ENCODE measurements around the gene SCEL.

Gene SCEL

DNA sequence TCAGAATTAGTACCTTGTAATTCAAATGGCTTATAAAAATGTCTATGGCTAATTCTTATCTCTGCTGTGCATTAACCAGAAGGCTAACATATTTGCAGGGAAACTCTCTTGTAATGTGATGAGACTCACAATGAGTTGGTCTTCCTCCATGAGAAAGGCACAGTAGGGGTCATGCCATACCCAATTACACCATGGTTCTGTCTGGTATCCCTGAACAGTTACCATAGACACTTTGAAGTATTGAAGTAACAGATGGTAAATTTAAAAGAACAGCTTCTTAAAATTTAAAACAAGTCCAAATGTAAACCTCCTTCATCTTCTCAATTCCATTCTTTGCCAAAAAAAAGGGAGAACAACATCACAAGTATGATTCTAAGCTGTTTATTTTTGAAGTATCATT lies 139.3 kb downstream of the SCEL start:
- no peak for DNase-seq

DNA sequence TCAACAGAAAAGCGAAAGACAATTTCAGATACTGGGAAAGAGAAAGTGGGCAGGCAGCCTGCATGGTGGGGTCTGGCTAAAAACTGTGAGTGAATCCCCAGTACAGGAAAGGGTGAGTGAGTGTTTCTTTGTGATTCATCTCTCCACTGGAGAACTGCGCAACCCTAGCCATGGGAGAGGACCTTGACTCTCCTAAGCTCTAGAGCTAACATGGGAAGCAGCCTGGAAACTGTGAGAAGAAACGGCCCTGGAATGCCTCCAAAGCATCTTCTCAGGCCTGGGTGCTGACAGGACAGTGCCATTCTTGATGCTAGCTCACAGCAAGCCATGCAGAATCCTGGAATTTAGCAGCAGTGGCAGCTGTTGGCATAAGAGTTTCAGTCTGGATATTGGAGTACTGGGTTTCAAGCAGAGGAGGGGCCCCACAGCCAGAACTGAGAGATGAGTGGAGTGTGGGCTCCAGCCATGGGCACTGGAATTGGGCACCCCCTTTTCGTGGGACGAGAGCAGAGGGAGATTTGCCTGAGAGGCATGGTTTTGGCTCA lies 143.3 kb downstream of the SCEL start:
- no peak for DNase-seq

DNA sequence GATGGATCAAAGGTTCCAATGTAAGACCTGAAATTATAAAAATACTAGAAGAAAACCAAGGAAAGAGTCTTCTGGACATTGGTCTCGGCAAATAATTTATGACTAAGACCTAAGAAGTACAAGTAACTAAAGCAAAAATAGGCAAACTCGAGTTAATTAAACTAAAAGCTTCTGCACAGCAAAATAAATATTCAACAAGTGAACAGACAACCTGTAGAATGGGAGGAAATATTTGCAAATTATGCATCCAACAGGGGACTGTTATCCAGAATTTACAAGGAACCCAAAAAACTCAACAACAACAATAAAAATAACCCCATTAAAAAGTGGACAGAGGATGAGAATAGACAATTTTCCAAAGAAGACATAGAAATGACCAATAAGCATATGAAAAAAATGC lies 152.3 kb downstream of the SCEL start:
- DNase-seq, result no peak

DNA sequence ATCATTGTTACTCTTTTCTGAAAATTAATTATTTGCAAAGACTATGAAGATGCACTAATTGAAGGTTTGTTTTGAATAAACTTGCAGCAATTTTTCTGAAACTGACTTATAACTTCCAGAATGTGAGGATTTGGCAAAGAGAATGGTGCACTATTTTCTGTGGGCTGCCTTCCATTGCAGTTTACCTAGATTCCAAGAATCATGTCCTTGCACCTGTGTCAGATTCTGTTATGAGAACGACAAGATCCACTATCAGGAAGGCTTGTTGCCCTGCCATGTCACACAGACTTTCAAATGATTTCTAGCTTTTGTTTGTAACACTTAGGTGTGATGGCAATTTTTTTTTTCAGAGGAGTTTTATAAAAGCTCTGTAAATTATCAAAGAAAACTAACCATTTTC lies 156.4 kb downstream of the SCEL start:
- DNase-seq, result no peak

- no peak for DNase-seq
Observed at GRCh38 chr13:77692746-77693448, 157.4 kb downstream of the SCEL start.

GRCh38 chr13:77693449-77693940 lies 158.0 kb downstream of the SCEL start:
- DNase-seq, result no peak

Measured in suppressor macrophage (primary cell).